Gastrocnemius medialis (tissue), 4 donors: Measurements from ENCODE around the gene IL27RA. TPM values are rescaled to one million over a fixed set of nuclear protein-coding genes. Genes with fewer than 3 reads are reported as not detected.
A peak's percentile ranks its signal among the peaks of the same experiment; 100 is the strongest.

Experiments
- ATAC-seq, 2 donors: fragments of 150-250 bp; one replicate each; pipeline ENCODE4 v1.9.1; 2016
- DNase-seq, 2 donors: peaks; one replicate each; pipeline ENCODE4 v3.0.0-alpha.2; 2019
- H3K27ac ChIP-seq, 4 donors: fragments of 200-600 bp; sonication (generic); 1 replicate in 1 of 4; 2 replicates in 3 of 4; pipeline ENCODE4 v1.5.1; 2016 to 2018; ENCODE audit warnings: mild to moderate bottlenecking in 2 of 4, moderate library complexity in 1 of 4
- H3K27me3 ChIP-seq, 3 donors: fragments of 200-600 bp; sonication (generic) in 2 of 3; 1 replicate in 1 of 3; 2 replicates in 2 of 3; pipeline versions ENCODE4 v1.5.1 to v1.6.0; 2016 to 2019; ENCODE audit warnings: mild to moderate bottlenecking in 1 of 3, moderate library complexity in 1 of 3
- H3K36me3 ChIP-seq, 2 donors: fragments of 200-600 bp; sonication (generic) in 1 of 2; one replicate each; pipeline ENCODE4 v1.5.1; 2017 to 2018
- H3K4me1 ChIP-seq, 2 donors: fragments of 200-600 bp; sonication (generic) in 1 of 2; one replicate each; pipeline ENCODE4 v1.5.1; 2016 to 2017; ENCODE audit warnings: mild to moderate bottlenecking in 2 of 2
- H3K4me3 ChIP-seq, 4 donors: fragments of 200-600 bp; sonication (generic) in 3 of 4; 1 replicate in 1 of 4; 2 replicates in 3 of 4; pipeline ENCODE4 v1.5.1; 2016 to 2019; ENCODE audit warnings: mild to moderate bottlenecking in 2 of 4
- H3K9me3 ChIP-seq, 3 donors: fragments of 200-600 bp; sonication (generic) in 2 of 3; 1 replicate in 1 of 3; 2 replicates in 2 of 3; pipeline ENCODE4 v1.5.1; 2016 to 2019
- CTCF ChIP-seq, 5 experiments: fragments of 450-650 bp in 3 of 5; fragments of 200-600 bp in 2 of 5; sonication (generic) in 2 of 5; IDR thresholded peaks in 4 of 5; conservative IDR thresholded peaks in 1 of 5; 1 replicate in 4 of 5; 2 replicates in 1 of 5; pipeline ENCODE4 v1.5.1; 2016 to 2019; ENCODE audit warnings: antibody characterized with exemption in 5 of 5, mild to moderate bottlenecking in 3 of 5, moderate library complexity in 3 of 5
- POLR2A ChIP-seq, 2 donors: fragments of 450-650 bp; IDR thresholded peaks; one replicate each; pipeline ENCODE4 v1.6.1; 2017; ENCODE audit warnings: antibody characterized with exemption in 2 of 2, mild to moderate bottlenecking in 2 of 2, moderate library complexity in 2 of 2
- in situ Hi-C, 4 donors: fragments of 200-750 bp; cut with MboI; loops; one replicate each; pipeline versions ENCODE4 v1.15.0 to v1.8.0; 2017; ENCODE audit warnings: low sequenced_read_pairs in 4 of 4
- intact Hi-C: fragments of 100-400 bp; cut with DNase I; formaldehyde crosslinking; loops from one replicate; pipeline ENCODE4 v1.15.1; 2023; ENCODE audit warnings: low total_unique reads
- total RNA-seq, 4 donors: library from RNA; depleted of rRNA; stranded (reverse); fragments of >200 nt; gene quantifications; one replicate each; pipeline versions ENCODE4 v1.1.0 to v1.2.3, GENCODE V29; 2016

Gene IL27RA
- total RNA-seq, 4 donors from 2014 or later = 1.4 to 3.7 (median 2.0) TPM

- DNase-seq (peak; percentile 91), ATAC-seq (peak; percentile 35 to 48)
- peak; percentile 78 to 89 for TF ChIP-seq POLR2A (IDR thresholded peaks at IDR 0.05)
- TF ChIP-seq CTCF (IDR thresholded peaks at IDR 0.05 in 4 of 5, conservative IDR thresholded peaks at IDR 0.05 in 1 of 5) = no peak
- intact Hi-C loops = loop anchor here (1.0 to 10.0 kb wide), 8 partner anchors 53 to 557 kb away; partner anchors contain the start of genes ASF1B, BRME1, CC2D1A and DCAF15
- Histone ChIP-seq H3K9me3 (no peaks in the 10 kb centered on the region), H3K36me3 (no peaks in the 10 kb centered on the region), H3K27me3 (no peaks in the 10 kb centered on the region), H3K27ac (peak overlapping the region; percentile 96 to 100 (median 99)), H3K4me3 (peak overlapping the region; percentile 84 to 97 (median 91)), H3K4me1 (peaks cover 40 to 45% of the 10 kb centered on the region in 2 donors)
- in situ Hi-C loops = no loop called here
These were observed 26.0 kb upstream of the IL27RA start for GRCh38 chr19:14005349-14006084.

GRCh38 chr19:14006085-14006765 lies 25.3 kb upstream of the IL27RA start, which contains the start of gene RFX1:
Gene RFX1, minus strand, starts transcription at chr19:14006320. Its CDS starts 12,477 bp downstream, at chr19:13993843.
- TF ChIP-seq POLR2A (IDR thresholded peaks at IDR 0.05) = no peak
- TF ChIP-seq CTCF (IDR thresholded peaks at IDR 0.05 in 4 of 5, conservative IDR thresholded peaks at IDR 0.05 in 1 of 5) = peak in 1 of 5 experiments; percentile 41
- DNase-seq (peak; percentile 99 to 100), ATAC-seq (peak; percentile 82 to 85)
- Histone ChIP-seq H3K9me3 (no peaks in the 10 kb centered on the region), H3K27me3 (no peaks in the 10 kb centered on the region), H3K27ac (peak within 1 kb of the TSS; percentile 96 to 100 (median 99)), H3K4me3 (peak within 1 kb of the TSS; percentile 84 to 97 (median 92)), H3K4me1 (peaks cover 35 to 45% of the 10 kb centered on the region in 2 donors), H3K36me3 (no peaks in the 10 kb centered on the region)
- intact Hi-C loops = loop anchor here (1.0 to 10.0 kb wide), 7 partner anchors 54 to 556 kb away; partner anchors contain the start of genes ASF1B, BRME1, CC2D1A and DCAF15
- in situ Hi-C loops = no loop called here

GRCh38 chr19:14006766-14007562 lies 24.6 kb upstream of the IL27RA start:
- in situ Hi-C loops (no loop called here), intact Hi-C loops (loop anchor here (1.0 to 10.0 kb wide), 7 partner anchors 55 to 555 kb away; partner anchors contain the start of genes ASF1B, BRME1, CC2D1A and DCAF15)
- H3K27me3 ChIP-seq = no peaks in the 10 kb centered on the region

More at GRCh38 chr19:14006766-14007562, 24.6 kb upstream of the IL27RA start:
- Histone ChIP-seq H3K9me3 (no peaks in the 10 kb centered on the region), H3K4me1 (peaks cover 33 to 39% of the 10 kb centered on the region in 2 donors), H3K36me3 (no peaks in the 10 kb centered on the region), H3K27ac (peak overlapping the region; percentile 96 to 100 (median 98)), H3K4me3 (peak overlapping the region; percentile 84 to 88 (median 86))
- ATAC-seq (peak; percentile 29 to 39), DNase-seq (no peak)
- TF ChIP-seq CTCF (IDR thresholded peaks at IDR 0.05 in 4 of 5, conservative IDR thresholded peaks at IDR 0.05 in 1 of 5) (peak in 1 of 5 experiments; percentile 15), POLR2A (IDR thresholded peaks at IDR 0.05) (peak; percentile 31 to 55)
